Activated CD8-positive, alpha-beta memory T cell treated with anti-CD3 and anti-CD28 coated beads, Interleukin-2, amount 10 ng/mL, durations not matched to agents 7 days and 5 days (primary cell): ENCODE measurements around the gene AGBL4. TPM values are rescaled to one million over a fixed set of nuclear protein-coding genes. Genes with fewer than 3 reads are reported as not detected.
"Not testable (repeated sequence)": the region's sequence is repeated elsewhere in the genome, so short reads cannot be mapped to it uniquely, and the experiment has no call there.

Source experiments
- ATAC-seq: fragments of 150-1000 bp; cut with Tn5 transposase; one replicate; pipeline ENCODE4 v1.10.0; 2021; ENCODE audit warnings: moderate library complexity
- CTCF ChIA-PET: fragments of 350-600 bp; sonication (Branson Sonifier 250); formaldehyde crosslinking; loops from one replicate; lab custom pipeline; 2021; ENCODE audit warnings: antibody characterized with exemption; lab: Charles Lee
- DNase-seq: peaks from one replicate; pipeline ENCODE4 v3.0.0-alpha.2; 2020
- H3K27ac Mint-ChIP-seq: one replicate; pipeline ENCODE4 v1.8.0; 2021; ENCODE audit warnings: mild to moderate bottlenecking, mixed read lengths
- H3K27me3 Mint-ChIP-seq: one replicate; pipeline ENCODE4 v1.8.0; 2021; ENCODE audit warnings: mixed read lengths
- H3K36me3 Mint-ChIP-seq: one replicate; pipeline ENCODE4 v1.8.0; 2021; ENCODE audit warnings: mild to moderate bottlenecking, mixed read lengths
- H3K4me1 Mint-ChIP-seq: one replicate; pipeline ENCODE4 v1.8.0; 2021; ENCODE audit warnings: mixed read lengths
- H3K4me3 Mint-ChIP-seq: one replicate; pipeline ENCODE4 v1.8.0; 2021; ENCODE audit warnings: mild to moderate bottlenecking, moderate library complexity, mixed read lengths
- H3K9me3 Mint-ChIP-seq: one replicate; pipeline ENCODE4 v1.8.0; 2022; ENCODE audit warnings: low read depth, mixed read lengths
- total RNA-seq, 2 experiments: library from RNA; stranded (reverse); gene quantifications; one replicate each; pipeline ENCODE4 v1.2.3, GENCODE V29; 2021

The AGBL4 gene
- total RNA-seq, 2 experiments from 2014 or later = not detected

GRCh38 chr1:49351768-49352167, 672.0 kb downstream of the AGBL4 start:
- CTCF ChIA-PET = no interaction called here
- DNase-seq (no peak), ATAC-seq (no peak)
- Mint-ChIP-seq H3K36me3 (no peaks in the 10 kb centered on the region), H3K27me3 (no peaks in the 10 kb centered on the region), H3K4me3 (no peak overlapping the region), H3K27ac (no peak overlapping the region), H3K9me3 (no peaks in the 10 kb centered on the region), H3K4me1 (no peaks in the 10 kb centered on the region)

DNA sequence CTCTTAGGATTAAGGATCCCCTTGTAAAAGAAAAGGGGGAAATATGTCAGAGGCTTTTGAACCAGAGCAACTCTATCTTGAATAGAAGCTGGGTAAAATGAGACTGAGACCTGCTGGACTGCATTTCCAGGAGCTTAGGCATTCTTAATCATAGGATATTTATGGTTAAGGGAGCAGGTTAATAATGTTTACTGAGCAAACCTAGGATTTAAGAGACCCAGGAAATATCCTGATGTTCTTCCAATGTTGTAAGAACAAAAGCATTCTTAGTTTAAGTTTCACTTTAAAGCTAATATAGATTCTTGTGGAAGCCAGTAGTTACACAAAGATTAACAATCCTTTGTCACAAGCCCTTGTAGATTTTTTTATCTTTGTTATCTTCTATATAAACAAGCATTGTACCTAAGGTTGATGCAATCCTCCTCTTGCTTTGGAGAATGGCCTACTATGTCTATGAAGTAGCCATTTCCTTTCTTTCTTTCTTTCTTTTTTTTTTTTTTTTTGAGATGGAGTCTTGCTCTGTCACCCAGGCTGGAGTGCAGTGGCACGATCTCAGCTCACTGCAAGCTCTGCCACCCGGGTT, 676.9 kb downstream of the AGBL4 start:
- ATAC-seq (no peak), DNase-seq (no peak)
- Mint-ChIP-seq H3K36me3 (no peaks in the 10 kb centered on the region), H3K9me3 (peaks cover 3% of the 10 kb centered on the region), H3K27me3 (no peaks in the 10 kb centered on the region), H3K27ac (no peak overlapping the region), H3K4me1 (no peaks in the 10 kb centered on the region), H3K4me3 (no peak overlapping the region)
- CTCF ChIA-PET = no interaction called here

- Mint-ChIP-seq H3K4me1 (no peaks in the 10 kb centered on the region), H3K36me3 (no peaks in the 10 kb centered on the region), H3K4me3 (no peak overlapping the region), H3K9me3 (no peaks in the 10 kb centered on the region), H3K27me3 (no peaks in the 10 kb centered on the region), H3K27ac (no peak overlapping the region)
- no peak for DNase-seq
- ATAC-seq = no peak
- CTCF ChIA-PET = no interaction called here
Observed at GRCh38 chr1:49340576-49340975, 683.2 kb downstream of the AGBL4 start.

DNA sequence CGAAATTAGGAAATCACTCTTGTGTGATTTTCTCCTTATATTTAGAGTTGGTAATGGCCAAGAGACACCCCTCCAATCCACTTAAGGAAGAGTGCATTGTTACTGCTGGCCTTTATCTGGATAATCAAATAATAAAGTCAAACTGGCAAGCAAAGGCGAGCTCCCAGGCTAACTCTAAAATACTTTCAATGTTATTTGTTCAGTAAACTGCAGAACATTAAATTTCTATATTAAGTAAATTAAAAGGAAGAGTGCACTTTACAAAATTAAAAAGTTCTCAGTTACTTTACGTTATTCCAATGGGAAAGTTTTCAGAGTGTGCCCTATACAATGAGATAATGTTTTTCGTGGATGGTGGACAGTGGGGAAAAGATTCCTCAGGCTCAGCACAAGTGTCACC, 684.7 kb downstream of the AGBL4 start:
- Mint-ChIP-seq H3K4me1 (no peaks in the 10 kb centered on the region), H3K27ac (no peak overlapping the region), H3K9me3 (no peaks in the 10 kb centered on the region), H3K27me3 (no peaks in the 10 kb centered on the region), H3K4me3 (no peak overlapping the region), H3K36me3 (no peaks in the 10 kb centered on the region)
- DNase-seq (no peak), ATAC-seq (no peak)
- CTCF ChIA-PET = no interaction called here

DNA sequence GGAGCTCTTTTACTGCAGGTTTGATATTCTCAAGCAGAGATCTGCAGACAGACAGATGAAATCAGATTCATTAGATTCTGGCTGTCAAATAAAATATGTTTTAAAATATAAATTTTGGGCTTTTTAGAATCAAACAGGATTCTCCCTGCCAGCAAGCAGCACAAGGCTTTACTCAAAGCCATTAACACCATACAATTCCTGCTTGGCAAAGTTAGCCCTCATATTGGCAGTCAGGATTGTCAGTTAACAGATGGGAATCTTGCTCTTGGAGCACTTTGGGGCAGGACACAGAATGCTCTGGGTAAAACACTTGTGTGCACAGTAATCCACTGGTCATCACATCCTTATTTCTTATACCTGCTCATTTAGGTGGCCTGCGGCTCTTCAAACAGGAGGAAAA, 686.5 kb downstream of the AGBL4 start:
- Mint-ChIP-seq H3K36me3 (no peaks in the 10 kb centered on the region), H3K9me3 (no peaks in the 10 kb centered on the region), H3K4me1 (no peaks in the 10 kb centered on the region), H3K4me3 (no peak overlapping the region), H3K27ac (no peak overlapping the region), H3K27me3 (no peaks in the 10 kb centered on the region)
- CTCF ChIA-PET = no interaction called here
- DNase-seq (no peak), ATAC-seq (no peak)

DNA sequence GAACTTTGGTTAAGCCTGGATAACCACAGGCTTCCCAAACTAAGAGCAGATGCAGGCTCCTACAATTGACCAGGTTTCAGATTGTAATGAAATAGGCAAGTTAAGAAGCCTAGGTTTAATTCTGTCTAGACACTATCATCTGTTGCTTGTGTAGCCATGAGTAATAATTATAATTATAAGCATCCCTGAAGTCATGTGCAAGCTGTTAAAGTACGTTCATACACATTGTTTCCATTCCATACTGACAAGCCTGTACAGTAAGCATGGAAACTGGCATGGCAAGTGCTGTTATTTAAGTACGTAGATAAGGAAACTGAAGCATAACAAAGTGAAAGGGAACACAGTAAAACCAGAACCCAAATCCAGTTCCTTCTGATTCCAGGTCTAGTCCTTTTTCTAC, 689.8 kb downstream of the AGBL4 start:
- H3K4me3 Mint-ChIP-seq = no peak overlapping the region
- H3K36me3 Mint-ChIP-seq = no peaks in the 10 kb centered on the region
- ATAC-seq (no peak), DNase-seq (no peak)
- peaks cover 4% of the 10 kb centered on the region for H3K9me3 Mint-ChIP-seq
- no peaks in the 10 kb centered on the region for H3K4me1 Mint-ChIP-seq
- no peak overlapping the region for H3K27ac Mint-ChIP-seq
- H3K27me3 Mint-ChIP-seq = no peaks in the 10 kb centered on the region
- CTCF ChIA-PET = no interaction called here

DNA sequence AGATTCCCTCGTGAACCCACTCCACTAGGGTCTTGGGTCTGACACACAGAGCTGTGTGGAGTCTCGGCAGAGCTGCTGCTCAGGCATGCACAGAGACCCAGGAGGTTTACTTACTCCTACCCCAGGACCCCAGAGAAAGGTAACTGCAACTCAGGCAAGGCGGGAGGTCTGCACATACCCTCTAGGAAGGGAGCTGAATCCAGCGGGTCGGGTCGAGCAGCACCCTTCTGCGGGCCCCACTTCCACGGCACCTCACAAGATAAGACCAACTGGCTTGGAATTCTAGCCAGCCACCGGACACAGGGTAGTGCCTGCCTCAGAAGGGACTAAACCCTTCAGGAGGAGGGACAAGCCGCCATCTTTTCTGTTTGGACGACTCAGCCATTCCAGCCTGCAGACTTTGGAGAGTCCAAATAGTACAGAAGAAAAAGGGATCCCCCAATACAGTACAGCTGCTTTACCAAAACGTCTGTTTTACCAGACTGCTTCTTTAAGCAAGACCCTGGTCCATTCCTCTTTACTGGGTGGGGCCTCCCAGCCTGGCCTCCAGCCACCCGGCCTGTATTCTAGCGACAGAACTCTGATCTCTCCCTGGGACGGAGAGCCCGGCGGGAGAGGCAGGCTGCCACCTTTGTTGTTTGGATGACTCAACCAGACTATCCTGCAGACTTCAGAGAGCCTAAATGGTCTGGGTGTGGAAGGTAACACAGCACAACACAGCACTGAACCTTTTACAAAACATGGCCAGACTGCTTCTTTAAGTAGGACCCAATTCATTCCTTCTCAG, 692.5 kb downstream of the AGBL4 start:
- ATAC-seq = no peak
- CTCF ChIA-PET = no interaction called here
- H3K27ac Mint-ChIP-seq = no peak overlapping the region

GRCh38 chr1:49323925-49324540, 699.7 kb downstream of the AGBL4 start:
- no peak for DNase-seq
- H3K4me1 Mint-ChIP-seq = no peaks in the 10 kb centered on the region
- no peak overlapping the region for H3K27ac Mint-ChIP-seq
- no peak overlapping the region for H3K4me3 Mint-ChIP-seq
- no peak for ATAC-seq
- H3K36me3 Mint-ChIP-seq = no peaks in the 10 kb centered on the region
- no peaks in the 10 kb centered on the region for H3K9me3 Mint-ChIP-seq
- CTCF ChIA-PET = no interaction called here
- no peaks in the 10 kb centered on the region for H3K27me3 Mint-ChIP-seq

More for the DNA sequence above, 692.5 kb downstream of the AGBL4 start:
- H3K4me3 Mint-ChIP-seq = no peak overlapping the region
- H3K4me1 Mint-ChIP-seq = no peaks in the 10 kb centered on the region
- H3K9me3 Mint-ChIP-seq = peaks cover 4% of the 10 kb centered on the region
- no peaks in the 10 kb centered on the region for H3K27me3 Mint-ChIP-seq
- H3K36me3 Mint-ChIP-seq = no peaks in the 10 kb centered on the region
- no peak for DNase-seq

DNA sequence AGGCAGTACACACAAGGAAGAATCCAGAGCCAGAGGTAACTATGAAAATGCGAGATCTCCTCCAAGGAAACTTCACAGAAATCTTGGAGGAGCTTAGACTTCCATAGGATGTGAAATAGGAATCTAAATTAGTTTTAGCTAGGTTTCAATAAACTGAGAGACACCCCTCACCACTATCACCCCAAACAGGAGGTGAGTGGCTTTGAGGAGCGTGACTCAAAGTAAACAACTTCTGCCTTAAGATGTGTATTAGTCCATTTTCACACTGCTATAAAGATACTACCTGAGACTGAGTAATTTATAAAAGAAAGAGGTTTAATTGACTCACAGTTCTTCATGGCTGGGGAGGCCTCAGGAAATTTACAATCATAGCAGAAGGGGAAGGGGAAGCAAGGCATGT, 703.3 kb downstream of the AGBL4 start:
- H3K36me3 Mint-ChIP-seq, H3K9me3 Mint-ChIP-seq, DNase-seq, H3K27ac Mint-ChIP-seq, CTCF ChIA-PET, ATAC-seq, H3K27me3 Mint-ChIP-seq, H3K4me3 Mint-ChIP-seq, H3K4me1 Mint-ChIP-seq: not testable (repeated sequence)

DNA sequence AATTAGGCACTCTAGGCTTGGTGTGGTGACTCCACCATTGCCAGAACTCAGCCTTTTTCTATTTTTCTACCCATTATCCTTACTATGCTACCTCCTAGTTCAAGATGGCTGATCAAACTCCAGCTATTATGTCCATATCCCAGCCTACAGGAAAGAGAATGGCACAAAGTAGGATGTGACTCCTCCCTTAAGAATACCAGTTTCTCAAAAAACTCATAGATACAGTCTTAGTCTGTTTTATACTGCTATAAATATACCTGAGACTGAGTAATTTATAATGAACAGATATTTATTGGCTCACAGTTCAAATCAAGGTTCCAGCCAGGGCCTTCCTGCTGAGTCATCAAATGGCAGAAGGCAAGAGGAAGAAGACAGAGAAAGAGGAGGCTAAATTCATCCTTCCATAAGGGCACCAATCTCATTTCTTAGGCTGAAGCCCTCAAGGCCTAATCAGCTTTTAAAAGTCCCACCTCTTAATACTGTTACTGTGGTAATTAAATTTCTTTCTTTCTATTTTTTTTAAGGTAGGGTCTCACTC, 704.3 kb downstream of the AGBL4 start:
- no peak overlapping the region for H3K27ac Mint-ChIP-seq
- no peaks in the 10 kb centered on the region for H3K27me3 Mint-ChIP-seq
- no peaks in the 10 kb centered on the region for H3K9me3 Mint-ChIP-seq
- ATAC-seq (no peak), DNase-seq (no peak)
- H3K4me1 Mint-ChIP-seq = no peaks in the 10 kb centered on the region
- H3K36me3 Mint-ChIP-seq = no peaks in the 10 kb centered on the region
- CTCF ChIA-PET = no interaction called here
- H3K4me3 Mint-ChIP-seq = no peak overlapping the region

DNA sequence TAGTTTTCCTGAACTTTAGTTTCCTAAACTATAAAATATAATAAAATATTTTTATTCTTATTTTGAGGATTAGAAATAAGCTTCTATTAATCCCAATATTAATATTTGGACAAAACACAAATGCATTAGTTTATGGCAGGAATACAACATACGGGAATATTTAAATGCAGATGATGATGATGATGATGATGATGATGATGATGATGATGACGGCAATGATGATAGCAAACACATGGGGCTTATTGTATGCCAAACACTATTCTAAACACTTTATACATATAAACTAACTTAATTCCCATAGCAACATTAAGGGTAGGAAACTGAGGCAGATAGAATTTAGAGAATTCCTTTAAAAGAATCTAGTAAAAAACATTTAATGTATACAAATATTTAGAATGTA, 705.5 kb downstream of the AGBL4 start:
- no peaks in the 10 kb centered on the region for H3K36me3 Mint-ChIP-seq
- H3K4me1 Mint-ChIP-seq = no peaks in the 10 kb centered on the region
- H3K27me3 Mint-ChIP-seq = no peaks in the 10 kb centered on the region
- CTCF ChIA-PET = no interaction called here
- no peak overlapping the region for H3K27ac Mint-ChIP-seq
- DNase-seq (no peak), ATAC-seq (no peak)
- H3K4me3 Mint-ChIP-seq = no peak overlapping the region
- H3K9me3 Mint-ChIP-seq = no peaks in the 10 kb centered on the region

DNA sequence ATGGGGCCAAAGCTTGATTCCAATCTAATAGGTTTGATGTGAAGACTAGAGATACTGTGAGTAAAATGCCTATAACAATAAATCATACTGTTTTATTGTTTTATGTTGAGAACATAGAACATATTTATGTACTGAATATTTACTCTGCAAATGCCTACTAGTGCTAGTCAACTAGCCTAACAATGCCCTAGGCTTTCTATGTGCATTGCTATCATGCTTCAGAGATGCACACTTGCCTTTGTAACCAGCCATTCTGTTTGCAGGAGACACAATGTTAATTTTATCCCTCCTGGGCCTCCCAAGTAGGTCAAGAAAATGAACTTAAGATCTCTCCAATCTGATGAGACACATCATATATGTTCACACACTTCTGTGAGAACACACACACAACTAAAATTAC, 716.3 kb downstream of the AGBL4 start:
- no peak overlapping the region for H3K4me3 Mint-ChIP-seq
- H3K4me1 Mint-ChIP-seq = no peaks in the 10 kb centered on the region
- ATAC-seq = no peak
- CTCF ChIA-PET = no interaction called here
- no peaks in the 10 kb centered on the region for H3K36me3 Mint-ChIP-seq
- no peaks in the 10 kb centered on the region for H3K27me3 Mint-ChIP-seq
- peaks cover 4% of the 10 kb centered on the region for H3K9me3 Mint-ChIP-seq
- no peak for DNase-seq
- no peak overlapping the region for H3K27ac Mint-ChIP-seq

GRCh38 chr1:49306507-49307070, 717.2 kb downstream of the AGBL4 start:
- peaks cover 3% of the 10 kb centered on the region for H3K9me3 Mint-ChIP-seq
- H3K4me3 Mint-ChIP-seq = no peak overlapping the region
- no peaks in the 10 kb centered on the region for H3K27me3 Mint-ChIP-seq
- H3K36me3 Mint-ChIP-seq = no peaks in the 10 kb centered on the region
- H3K4me1 Mint-ChIP-seq = no peaks in the 10 kb centered on the region
- CTCF ChIA-PET = no interaction called here
- no peak for DNase-seq
- H3K27ac Mint-ChIP-seq = no peak overlapping the region
- ATAC-seq = no peak

- H3K4me3 Mint-ChIP-seq, H3K27ac Mint-ChIP-seq, H3K4me1 Mint-ChIP-seq, ATAC-seq, H3K27me3 Mint-ChIP-seq, H3K9me3 Mint-ChIP-seq, CTCF ChIA-PET, DNase-seq, H3K36me3 Mint-ChIP-seq: not testable (repeated sequence)
Observed at GRCh38 chr1:49302400-49302799, 721.4 kb downstream of the AGBL4 start.
